Measurements from ENCODE around the gene HDHD2.
A peak's percentile ranks its signal among the peaks of the same experiment; 100 is the strongest.
"Not testable (repeated sequence)": the region's sequence is repeated elsewhere in the genome, so short reads cannot be mapped to it uniquely, and the experiment has no call there.

HDHD2 gene

DNA sequence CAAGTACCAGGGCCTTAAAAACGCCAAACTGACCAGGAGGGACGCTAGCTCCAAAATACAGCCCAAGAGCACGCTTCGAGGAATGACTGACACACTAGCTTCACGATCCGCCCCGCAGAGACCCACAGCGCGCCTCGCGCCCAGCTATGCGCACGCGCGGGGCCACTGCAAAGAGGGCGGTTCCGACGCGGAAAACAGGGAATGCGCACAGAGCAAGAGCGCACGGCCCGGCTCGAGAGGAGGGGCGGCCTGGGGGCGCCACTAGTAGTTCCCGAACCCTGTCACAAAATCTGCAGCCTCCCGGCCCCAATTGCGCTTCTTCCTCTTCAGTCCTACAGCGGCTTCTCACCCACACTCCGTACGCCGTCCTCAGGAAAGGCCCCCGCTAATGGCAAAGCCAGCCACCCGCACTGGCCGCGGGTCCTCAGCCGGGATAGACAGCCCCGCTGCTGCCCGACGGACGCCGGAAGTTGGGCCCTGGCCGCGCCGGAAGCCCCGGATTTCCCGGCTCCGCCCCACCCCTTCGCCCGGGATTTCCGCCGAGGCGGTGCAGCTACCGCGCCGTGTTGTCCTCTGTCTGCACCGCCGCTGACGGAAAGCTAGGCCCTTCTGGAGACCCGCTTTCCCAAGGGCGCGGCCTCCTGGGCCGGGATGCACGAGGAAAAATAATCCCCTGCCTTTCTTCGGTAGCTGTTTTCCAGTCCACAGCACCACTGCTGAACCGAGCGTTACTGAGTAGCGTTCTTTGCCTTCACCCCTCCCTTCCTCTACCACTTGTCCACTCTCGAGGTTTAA is at the start of gene HDHD2:
Gene HDHD2, minus strand, starts transcription at position 472 of the 795 bp plus-strand sequence. CDS start 14,061 bp downstream, outside the sequence.
- peak; percentile 89 for FAIRE-seq
- DNase-seq (ENCODE audit: insufficient read length, low spot score) = peak; percentile 59

DNA sequence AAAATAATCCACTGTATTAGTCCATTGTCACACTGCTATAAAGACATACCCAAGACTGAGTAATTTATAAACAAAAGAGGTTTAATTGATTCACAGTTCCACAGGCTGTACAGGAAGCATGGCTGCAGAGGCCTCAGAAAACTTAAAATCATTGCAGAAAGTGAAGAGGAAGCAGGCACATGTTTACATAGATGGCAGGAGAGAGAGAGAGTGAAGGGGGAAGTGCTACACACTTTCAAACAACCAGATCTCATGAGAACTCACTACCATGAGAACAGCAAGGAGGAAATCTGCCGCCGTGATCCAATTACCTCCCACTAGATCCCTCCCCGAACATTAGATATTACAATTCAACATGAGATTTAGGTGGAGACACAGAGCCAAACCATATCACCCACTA is 45.7 kb upstream of the HDHD2 start:
- not testable (repeated sequence) for FAIRE-seq; DNase-seq (ENCODE audit: insufficient read length, low spot score)

DNA sequence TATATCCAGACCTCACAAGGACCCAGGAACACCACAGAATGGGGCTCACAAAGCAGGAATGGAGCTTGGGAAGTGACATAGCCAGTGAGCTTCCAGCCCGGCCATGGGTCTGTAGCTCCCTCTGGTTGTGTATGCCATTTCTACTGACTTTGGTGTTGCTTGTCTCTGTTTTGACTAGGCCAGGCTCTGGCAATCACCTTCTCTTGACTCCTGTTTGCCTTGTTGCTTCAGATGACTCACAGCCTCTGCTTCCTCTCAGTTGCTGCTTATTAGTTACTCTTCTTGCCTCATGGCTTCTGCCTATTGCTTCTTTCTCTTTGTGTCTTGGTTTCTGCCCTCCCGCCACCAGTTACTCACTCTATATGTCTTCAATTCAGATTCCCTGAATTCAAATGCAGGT is 41.7 kb upstream of the HDHD2 start:
- DNase-seq (ENCODE audit: insufficient read length, low spot score) (no peak), FAIRE-seq (no peak)

DNA sequence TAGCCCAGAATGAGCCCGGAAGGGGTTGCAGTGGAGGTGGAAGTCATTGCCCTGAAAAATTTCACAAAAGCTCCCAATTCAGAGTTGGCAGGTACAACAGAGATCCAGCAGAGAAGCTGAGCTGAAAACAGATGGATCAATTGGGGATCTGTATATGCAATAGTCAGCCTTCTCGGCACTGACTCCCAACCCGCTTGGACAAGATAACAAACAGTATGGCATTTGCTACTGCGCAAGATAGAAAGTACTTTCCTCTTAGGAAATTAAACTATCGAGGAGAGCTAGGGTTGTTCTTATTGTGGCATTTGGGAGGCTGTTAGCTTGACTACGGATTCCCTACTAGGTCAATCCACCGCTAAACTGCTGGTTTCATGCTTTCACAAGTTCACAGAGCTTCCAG is 37.4 kb upstream of the HDHD2 start:
- DNase-seq (ENCODE audit: insufficient read length, low spot score) = no peak
- no peak for FAIRE-seq

DNA sequence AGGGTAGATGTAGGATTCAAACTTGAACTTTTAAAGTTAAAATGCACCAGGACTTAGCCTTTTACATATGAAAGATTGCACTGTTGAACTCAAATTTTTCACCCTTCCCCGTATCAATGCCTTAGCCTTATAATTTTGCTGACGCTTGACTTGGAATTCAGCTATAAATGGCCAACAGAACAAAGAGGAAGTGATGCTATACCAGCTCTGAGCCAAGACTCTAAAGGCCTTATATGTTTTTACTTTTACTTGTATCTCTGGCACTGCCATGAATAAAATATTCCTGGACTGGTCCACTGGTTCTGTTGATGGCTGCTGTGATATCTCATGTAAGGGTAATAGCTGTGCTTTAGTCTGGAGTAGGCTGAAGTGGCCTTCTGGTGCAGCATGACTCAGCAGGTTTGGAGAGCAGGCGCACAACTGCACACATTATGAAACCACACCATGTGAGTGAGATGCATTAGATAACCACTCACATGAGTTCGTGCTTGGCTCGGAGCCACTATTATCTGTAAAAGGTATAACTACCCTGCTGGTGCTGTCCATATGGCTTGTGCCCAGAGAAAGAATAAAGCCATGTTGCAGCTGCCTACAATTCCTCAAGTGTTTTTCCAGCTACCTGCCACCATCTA is 34.2 kb upstream of the HDHD2 start:
- FAIRE-seq = no peak

GRCh38 chr18:47182156-47182555 is 31.9 kb upstream of the HDHD2 start:
- FAIRE-seq; DNase-seq (ENCODE audit: insufficient read length, low spot score): not testable (repeated sequence)

More for the DNA sequence above, 34.2 kb upstream of the HDHD2 start:
- DNase-seq (ENCODE audit: insufficient read length, low spot score) = no peak

- DNase-seq (ENCODE audit: insufficient read length, low spot score) = no peak
- FAIRE-seq = no peak
These were observed 30.5 kb upstream of the HDHD2 start for GRCh38 chr18:47180765-47181164.

DNA sequence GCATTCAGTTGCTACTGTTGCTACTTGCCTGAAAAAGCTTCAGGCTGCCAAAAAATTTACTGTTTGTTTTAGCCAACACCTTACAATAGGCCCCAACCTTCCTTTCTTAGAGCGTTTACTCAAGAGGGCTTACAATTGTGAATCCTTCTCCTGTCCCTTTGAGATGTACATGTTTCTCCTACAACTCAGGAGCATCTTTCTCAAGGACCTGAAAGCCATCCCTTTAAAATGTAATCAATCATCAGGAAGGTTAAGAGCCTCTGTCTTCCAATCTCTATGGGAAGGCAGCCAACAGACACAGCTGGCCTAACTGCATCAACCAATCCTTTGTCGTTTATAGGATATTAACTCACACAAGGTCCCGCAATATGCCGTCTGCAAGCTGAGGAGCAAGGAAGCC is 29.2 kb upstream of the HDHD2 start:
- DNase-seq (ENCODE audit: insufficient read length, low spot score) (no peak), FAIRE-seq (no peak)

GRCh38 chr18:47175898-47176575 is 25.7 kb upstream of the HDHD2 start, which contains the start of gene IER3IP1:
Gene IER3IP1, minus strand, starts transcription at chr18:47176364. Its CDS starts 87 bp downstream, at chr18:47176277.
- FAIRE-seq = peak; percentile 84
- DNase-seq (ENCODE audit: insufficient read length, low spot score) = peak; percentile 62

GRCh38 chr18:47175283-47175897 is 25.1 kb upstream of the HDHD2 start:
- DNase-seq (ENCODE audit: insufficient read length, low spot score) = no peak
- no peak for FAIRE-seq

DNA sequence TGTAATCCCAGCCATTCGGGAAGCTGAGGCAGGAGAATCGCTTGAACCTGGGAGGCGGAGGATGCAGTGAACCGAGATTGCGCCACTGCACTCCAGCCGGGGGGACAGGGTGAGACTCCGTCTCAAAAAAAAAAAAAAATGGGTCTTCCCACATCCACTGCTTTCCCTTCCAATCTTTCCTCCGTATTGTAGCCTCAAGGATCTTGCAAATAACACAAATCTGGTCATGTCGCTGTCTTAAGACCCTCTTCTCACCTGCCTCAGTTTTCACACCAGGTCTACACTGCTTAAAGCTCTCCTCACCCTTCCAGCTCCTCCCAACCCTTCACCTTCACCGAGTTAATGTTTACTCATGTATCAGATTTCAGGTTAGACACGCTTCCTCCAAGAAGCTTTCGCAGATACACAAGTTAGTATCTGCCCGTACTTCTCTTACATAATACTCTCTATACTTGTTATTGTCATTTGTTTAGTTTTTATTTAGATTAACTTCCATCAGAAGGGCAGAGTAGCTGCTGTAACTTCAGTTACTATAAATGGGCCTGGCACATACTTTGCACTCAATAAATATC is 24.3 kb upstream of the HDHD2 start:
- FAIRE-seq (no peak), DNase-seq (ENCODE audit: insufficient read length, low spot score) (no peak)

- FAIRE-seq = no peak
- DNase-seq (ENCODE audit: insufficient read length, low spot score) = no peak
These were observed 22.2 kb upstream of the HDHD2 start for GRCh38 chr18:47172476-47172875.

- no peak for FAIRE-seq
These were observed 18.6 kb upstream of the HDHD2 start for GRCh38 chr18:47168913-47169312.

GRCh38 chr18:47168509-47168908 is 18.2 kb upstream of the HDHD2 start:
- FAIRE-seq (peak; percentile 52), DNase-seq (ENCODE audit: insufficient read length, low spot score) (no peak)

More at GRCh38 chr18:47168913-47169312, 18.6 kb upstream of the HDHD2 start:
- no peak for DNase-seq (ENCODE audit: insufficient read length, low spot score)

DNA sequence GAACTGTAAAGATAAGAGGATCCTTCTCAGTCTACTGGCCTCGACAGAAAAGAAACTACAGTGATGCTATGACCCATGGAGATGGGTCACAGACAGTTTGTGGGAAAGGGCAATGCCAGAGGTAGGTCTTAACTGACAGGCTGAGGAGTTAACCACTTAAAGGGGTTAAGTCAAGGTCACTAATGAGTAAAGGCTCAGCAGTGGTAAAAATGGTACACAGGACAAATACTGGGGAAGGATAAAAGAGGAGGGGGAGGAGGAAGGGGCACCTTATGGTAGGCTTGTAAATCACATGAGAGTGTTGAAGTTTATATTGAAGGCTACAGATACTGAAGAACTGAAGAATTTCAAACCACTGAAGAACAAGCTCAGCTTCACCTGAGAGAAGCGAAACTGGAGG is 16.0 kb upstream of the HDHD2 start:
- no peak for FAIRE-seq
- no peak for DNase-seq (ENCODE audit: insufficient read length, low spot score)

- FAIRE-seq (peak; percentile 84), DNase-seq (ENCODE audit: insufficient read length, low spot score) (no peak)
These were observed 12.9 kb upstream of the HDHD2 start for GRCh38 chr18:47163241-47163640.

GRCh38 chr18:47160256-47160655 is 10.0 kb upstream of the HDHD2 start:
- DNase-seq (ENCODE audit: insufficient read length, low spot score) (no peak), FAIRE-seq (no peak)

- not testable (repeated sequence) for DNase-seq (ENCODE audit: insufficient read length, low spot score); FAIRE-seq
These were observed 8.1 kb upstream of the HDHD2 start for GRCh38 chr18:47158404-47158803.

- DNase-seq (ENCODE audit: insufficient read length, low spot score) (no peak), FAIRE-seq (no peak)
These were observed 1.1 kb upstream of the HDHD2 start for GRCh38 chr18:47151439-47151838.

GRCh38 chr18:47150824-47151366 is 595 bp upstream of the HDHD2 start:
- peak; percentile 80 for FAIRE-seq
- no peak for DNase-seq (ENCODE audit: insufficient read length, low spot score)
